Measurements from ENCODE around the gene HELT.

Gene HELT

DNA sequence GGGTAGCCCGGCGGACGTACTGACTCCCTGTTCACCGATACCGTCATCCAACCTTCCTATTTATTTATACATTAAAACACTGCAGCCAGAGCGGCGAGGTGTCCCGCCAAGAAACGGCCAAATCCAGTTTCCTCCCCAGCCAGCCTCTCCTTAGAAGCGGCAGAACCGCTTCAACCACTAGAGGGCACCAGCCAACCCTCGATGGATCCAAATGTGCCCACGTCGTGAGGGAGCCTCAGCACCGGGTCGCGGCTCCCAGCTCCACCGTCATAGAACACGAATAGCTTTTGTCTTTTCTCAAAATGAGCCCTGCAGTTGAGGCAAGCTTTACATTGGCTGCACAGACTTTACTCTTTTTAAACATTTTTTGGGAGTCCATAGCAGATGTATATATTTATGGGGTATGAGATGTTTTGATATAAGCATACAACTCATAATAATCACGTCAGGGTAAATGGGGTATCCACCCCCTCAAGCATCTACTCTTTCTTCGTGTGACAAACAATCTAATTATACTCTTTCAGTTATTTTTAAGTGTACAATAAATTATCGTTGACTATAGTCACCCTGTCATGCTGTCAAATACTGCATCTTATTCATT, 13.0 kb upstream of the HELT start (continued):
- TF ChIP-seq ZNF449 (tag by site-specific recombination; IDR thresholded peaks at IDR 0.05) = no peak
- TF ChIP-seq ZNF48 (tag by site-specific recombination; IDR thresholded peaks at IDR 0.05) = no peak
- no peak for TF ChIP-seq ZNF391 (tag by site-specific recombination; IDR thresholded peaks at IDR 0.05; ENCODE audit: borderline replicate concordance, low read depth)
- TF ChIP-seq ZNF175 (tag by site-specific recombination; IDR thresholded peaks at IDR 0.05) = no peak
- no peak for TF ChIP-seq GFI1B (tag by site-specific recombination; IDR thresholded peaks at IDR 0.05)
- TF ChIP-seq PATZ1 (tag by site-specific recombination; IDR thresholded peaks at IDR 0.05) = no peak
- no peak for TF ChIP-seq ZIC2 (tag by site-specific recombination; IDR thresholded peaks at IDR 0.05)
- no peak for TF ChIP-seq HOXD13 (CRISPR knock-in tag; IDR thresholded peaks at IDR 0.05; ENCODE audit: borderline replicate concordance)
- TF ChIP-seq KLF9 (tag by site-specific recombination; IDR thresholded peaks at IDR 0.05; ENCODE audit: low read depth) = no peak
- TF ChIP-seq ZNF529 (tag by site-specific recombination; IDR thresholded peaks at IDR 0.05; ENCODE audit: insufficient replicate concordance) = no peak
- no peak for TF ChIP-seq ZNF350 (tag by site-specific recombination; IDR thresholded peaks at IDR 0.05)
- TF ChIP-seq, protein P1, sequence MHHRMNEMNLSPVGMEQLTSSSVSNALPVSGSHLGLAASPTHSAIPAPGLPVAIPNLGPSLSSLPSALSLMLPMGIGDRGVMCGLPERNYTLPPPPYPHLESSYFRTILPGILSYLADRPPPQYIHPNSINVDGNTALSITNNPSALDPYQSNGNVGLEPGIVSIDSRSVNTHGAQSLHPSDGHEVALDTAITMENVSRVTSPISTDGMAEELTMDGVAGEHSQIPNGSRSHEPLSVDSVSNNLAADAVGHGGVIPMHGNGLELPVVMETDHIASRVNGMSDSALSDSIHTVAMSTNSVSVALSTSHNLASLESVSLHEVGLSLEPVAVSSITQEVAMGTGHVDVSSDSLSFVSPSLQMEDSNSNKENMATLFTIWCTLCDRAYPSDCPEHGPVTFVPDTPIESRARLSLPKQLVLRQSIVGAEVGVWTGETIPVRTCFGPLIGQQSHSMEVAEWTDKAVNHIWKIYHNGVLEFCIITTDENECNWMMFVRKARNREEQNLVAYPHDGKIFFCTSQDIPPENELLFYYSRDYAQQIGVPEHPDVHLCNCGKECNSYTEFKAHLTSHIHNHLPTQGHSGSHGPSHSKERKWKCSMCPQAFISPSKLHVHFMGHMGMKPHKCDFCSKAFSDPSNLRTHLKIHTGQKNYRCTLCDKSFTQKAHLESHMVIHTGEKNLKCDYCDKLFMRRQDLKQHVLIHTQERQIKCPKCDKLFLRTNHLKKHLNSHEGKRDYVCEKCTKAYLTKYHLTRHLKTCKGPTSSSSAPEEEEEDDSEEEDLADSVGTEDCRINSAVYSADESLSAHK (tag by site-specific recombination; IDR thresholded peaks at IDR 0.05) = peak; percentile 63; the same call in 1 of the 2 replicates
- TF ChIP-seq, protein P2, sequence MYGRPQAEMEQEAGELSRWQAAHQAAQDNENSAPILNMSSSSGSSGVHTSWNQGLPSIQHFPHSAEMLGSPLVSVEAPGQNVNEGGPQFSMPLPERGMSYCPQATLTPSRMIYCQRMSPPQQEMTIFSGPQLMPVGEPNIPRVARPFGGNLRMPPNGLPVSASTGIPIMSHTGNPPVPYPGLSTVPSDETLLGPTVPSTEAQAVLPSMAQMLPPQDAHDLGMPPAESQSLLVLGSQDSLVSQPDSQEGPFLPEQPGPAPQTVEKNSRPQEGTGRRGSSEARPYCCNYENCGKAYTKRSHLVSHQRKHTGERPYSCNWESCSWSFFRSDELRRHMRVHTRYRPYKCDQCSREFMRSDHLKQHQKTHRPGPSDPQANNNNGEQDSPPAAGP (tag by site-specific recombination; IDR thresholded peaks at IDR 0.05) = no peak
- TF ChIP-seq GLI4 (tag by site-specific recombination; IDR thresholded peaks at IDR 0.05) = no peak
- TF ChIP-seq, protein P3, sequence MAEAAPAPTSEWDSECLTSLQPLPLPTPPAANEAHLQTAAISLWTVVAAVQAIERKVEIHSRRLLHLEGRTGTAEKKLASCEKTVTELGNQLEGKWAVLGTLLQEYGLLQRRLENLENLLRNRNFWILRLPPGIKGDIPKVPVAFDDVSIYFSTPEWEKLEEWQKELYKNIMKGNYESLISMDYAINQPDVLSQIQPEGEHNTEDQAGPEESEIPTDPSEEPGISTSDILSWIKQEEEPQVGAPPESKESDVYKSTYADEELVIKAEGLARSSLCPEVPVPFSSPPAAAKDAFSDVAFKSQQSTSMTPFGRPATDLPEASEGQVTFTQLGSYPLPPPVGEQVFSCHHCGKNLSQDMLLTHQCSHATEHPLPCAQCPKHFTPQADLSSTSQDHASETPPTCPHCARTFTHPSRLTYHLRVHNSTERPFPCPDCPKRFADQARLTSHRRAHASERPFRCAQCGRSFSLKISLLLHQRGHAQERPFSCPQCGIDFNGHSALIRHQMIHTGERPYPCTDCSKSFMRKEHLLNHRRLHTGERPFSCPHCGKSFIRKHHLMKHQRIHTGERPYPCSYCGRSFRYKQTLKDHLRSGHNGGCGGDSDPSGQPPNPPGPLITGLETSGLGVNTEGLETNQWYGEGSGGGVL (tag by site-specific recombination; IDR thresholded peaks at IDR 0.05) = no peak
- no peak for TF ChIP-seq TCF7L2 (IDR thresholded peaks at IDR 0.05; ENCODE audit: borderline replicate concordance, low read depth, low read length)
- TF ChIP-seq ZNF221 (tag by site-specific recombination; IDR thresholded peaks at IDR 0.05; ENCODE audit: borderline replicate concordance) = no peak
- no peak for TF ChIP-seq ZNF768 (tag by site-specific recombination; IDR thresholded peaks at IDR 0.05)
- TF ChIP-seq ZNF660 (tag by site-specific recombination; IDR thresholded peaks at IDR 0.05) = peak; percentile 94
- TF ChIP-seq ZNF624 (tag by site-specific recombination; IDR thresholded peaks at IDR 0.05) = no peak
- TF ChIP-seq ZNF544 (tag by site-specific recombination; IDR thresholded peaks at IDR 0.05) = no peak

Data from HEK293 (cell line).